Measurements from ENCODE around the gene NID2.

GRCh38 chr14:52048116-52048515, 20.7 kb downstream of the NID2 start:
- TF ChIP-seq CTCF (IDR thresholded peaks at IDR 0.05) (no peak), POLR2A (IDR thresholded peaks at IDR 0.05) (no peak)
